H9 (cell line): ENCODE results near the gene MARS1. TPM values are rescaled to one million over a fixed set of nuclear protein-coding genes. Genes with fewer than 3 reads are reported as not detected.

Experiments used
- DNase-seq: peaks from one replicate; pipeline ENCODE4 v3.0.0-alpha.2; 2017
- H2AFZ ChIP-seq: one replicate; pipeline ENCODE4 v1.6.1; 2013; ENCODE audit warnings: mild to moderate bottlenecking, low read length, control low read depth, moderate library complexity
- H2AK5ac ChIP-seq: 2 replicates; pipeline ENCODE4 v1.6.1; 2013; ENCODE audit warnings: low read length, control low read depth, mixed read lengths; ENCODE audit not compliant: insufficient read length
- H2BK120ac ChIP-seq: one replicate; pipeline ENCODE4 v1.6.1; 2013; ENCODE audit warnings: low read depth, mild to moderate bottlenecking, low read length, control low read depth, inconsistent platforms; ENCODE audit not compliant: poor library complexity, severe bottlenecking
- H2BK12ac ChIP-seq: 2 replicates; pipeline ENCODE4 v1.6.1; 2013; ENCODE audit warnings: low read length, control low read depth, mixed read lengths, low read depth; ENCODE audit not compliant: insufficient read length
- H2BK15ac ChIP-seq: 2 replicates; pipeline ENCODE4 v1.6.1; 2013; ENCODE audit warnings: low read depth, low read length, control low read depth
- H2BK20ac ChIP-seq: one replicate; pipeline ENCODE4 v1.6.1; 2013; ENCODE audit warnings: low read depth, mild to moderate bottlenecking, low read length, control low read depth, inconsistent platforms; ENCODE audit not compliant: poor library complexity, severe bottlenecking
- H2BK5ac ChIP-seq: 2 replicates; pipeline ENCODE4 v1.6.1; 2013; ENCODE audit warnings: low read length, control low read depth, mixed read lengths; ENCODE audit not compliant: insufficient read length
- H3K14ac ChIP-seq: 2 replicates; pipeline ENCODE4 v1.6.1; 2013; ENCODE audit warnings: low read length, control low read depth; ENCODE audit not compliant: insufficient read depth
- H3K18ac ChIP-seq: 2 replicates; pipeline ENCODE4 v1.6.1; 2013; ENCODE audit warnings: low read depth, mild to moderate bottlenecking, mixed read lengths, low read length, control low read depth; ENCODE audit not compliant: insufficient read length
- H3K23ac ChIP-seq: 2 replicates; pipeline ENCODE4 v1.6.1; 2013; ENCODE audit warnings: low read length, control low read depth, mixed read lengths, low read depth; ENCODE audit not compliant: insufficient read length
- H3K23me2 ChIP-seq: 2 replicates; pipeline ENCODE4 v1.6.1; 2013; ENCODE audit warnings: low read depth, mild to moderate bottlenecking, mixed read lengths, low read length, control low read depth; ENCODE audit not compliant: insufficient read length, poor library complexity, severe bottlenecking
- H3K27ac ChIP-seq: 2 replicates; pipeline ENCODE4 v1.5.1; 2013; ENCODE audit warnings: low read length, control low read depth, mixed read lengths, low read depth; ENCODE audit not compliant: insufficient read length
- H3K27me3 ChIP-seq: 2 replicates; pipeline ENCODE4 v1.6.1; 2013; ENCODE audit warnings: low read length, control low read depth, inconsistent platforms; ENCODE audit not compliant: insufficient read depth
- H3K4ac ChIP-seq: 2 replicates; pipeline ENCODE4 v1.6.1; 2013; ENCODE audit warnings: low read depth, mild to moderate bottlenecking, control low read depth, inconsistent platforms, low read length, moderate library complexity
- H3K4me1 ChIP-seq: 2 replicates; pipeline ENCODE4 v1.6.1; 2013; ENCODE audit warnings: low read length, control low read depth, inconsistent platforms; ENCODE audit not compliant: insufficient read depth
- H3K4me2 ChIP-seq: 2 replicates; pipeline ENCODE4 v1.6.1; 2013; ENCODE audit warnings: low read length, control low read depth, mixed read lengths; ENCODE audit not compliant: insufficient read length, insufficient read depth
- H3K56ac ChIP-seq: 2 replicates; pipeline ENCODE4 v1.6.1; 2013; ENCODE audit warnings: low read depth, mild to moderate bottlenecking, mixed read lengths, low read length, control low read depth; ENCODE audit not compliant: insufficient read length
- H3K79me1 ChIP-seq: 2 replicates; pipeline ENCODE4 v1.6.1; 2013; ENCODE audit warnings: low read depth, mild to moderate bottlenecking, moderate library complexity, low read length, control low read depth, inconsistent platforms; ENCODE audit not compliant: insufficient read depth, poor library complexity, severe bottlenecking
- H3K79me2 ChIP-seq: 2 replicates; pipeline ENCODE4 v1.6.1; 2013; ENCODE audit warnings: low read length, control low read depth, inconsistent platforms; ENCODE audit not compliant: insufficient read depth
- H3K9ac ChIP-seq: 2 replicates; pipeline ENCODE4 v1.6.1; 2013; ENCODE audit warnings: low read length, control low read depth, mixed read lengths; ENCODE audit not compliant: insufficient read length; ENCODE audit errors: extremely low read depth
- H3K9me3 ChIP-seq: one replicate; pipeline ENCODE4 v1.6.1; 2013; ENCODE audit warnings: low read depth, low read length, inconsistent platforms; ENCODE audit not compliant: control insufficient read depth
- H3T11ph ChIP-seq: one replicate; pipeline ENCODE4 v1.6.1; 2013; ENCODE audit warnings: mild to moderate bottlenecking, low read length, control low read depth, inconsistent platforms
- H4K20me1 ChIP-seq: one replicate; pipeline ENCODE4 v1.6.1; 2013; ENCODE audit not compliant: control insufficient read depth, insufficient read length, insufficient read depth
- H4K5ac ChIP-seq: 2 replicates; pipeline ENCODE4 v1.6.1; 2013; ENCODE audit warnings: low read depth, mild to moderate bottlenecking, mixed read lengths, low read length, control low read depth; ENCODE audit not compliant: insufficient read length
- H4K8ac ChIP-seq: replicated peaks from 2 replicates; pipeline ENCODE4 v1.6.1; 2013; ENCODE audit warnings: low read length, control low read depth, mixed read lengths, low read depth; ENCODE audit not compliant: insufficient read length
- H4K91ac ChIP-seq: 2 replicates; pipeline ENCODE4 v1.6.1; 2013; ENCODE audit warnings: low read depth, mild to moderate bottlenecking, moderate library complexity, mixed read lengths, low read length, control low read depth; ENCODE audit not compliant: insufficient read length
- H3K27ac Mint-ChIP-seq, 3 experiments: 2 replicates in 2 of 3; 3 replicates in 1 of 3; pipeline ENCODE4 v1.8.0; 2020 to 2021; ENCODE audit warnings: mixed read lengths in 3 of 3, mild to moderate bottlenecking in 1 of 3, moderate library complexity in 1 of 3
- H3K27me3 Mint-ChIP-seq: 2 replicates; pipeline ENCODE4 v1.8.0; 2021; ENCODE audit warnings: low read depth, mild to moderate bottlenecking, moderate library complexity, mixed read lengths
- H3K36me3 Mint-ChIP-seq, 3 experiments: 2 replicates in 2 of 3; 3 replicates in 1 of 3; pipeline ENCODE4 v1.8.0; 2020 to 2021; ENCODE audit warnings: low read depth in 3 of 3, mixed read lengths in 3 of 3; ENCODE audit not compliant: insufficient read depth in 1 of 3
- H3K4me1 Mint-ChIP-seq, 2 experiments: 2 replicates each; pipeline ENCODE4 v1.8.0; 2020; ENCODE audit warnings: mixed read lengths in 2 of 2
- H3K4me3 Mint-ChIP-seq, 2 experiments: 2 replicates in 1 of 2; 3 replicates in 1 of 2; pipeline ENCODE4 v1.8.0; 2020 to 2021; ENCODE audit warnings: mild to moderate bottlenecking in 2 of 2, mixed read lengths in 2 of 2, moderate library complexity in 1 of 2
- H3K9me3 Mint-ChIP-seq, 2 experiments: 2 replicates in 1 of 2; 3 replicates in 1 of 2; pipeline ENCODE4 v1.8.0; 2020; ENCODE audit warnings: mild to moderate bottlenecking in 2 of 2, mixed read lengths in 2 of 2, moderate library complexity in 1 of 2
- WGBS: extraction: QIAGEN DNeasy Blood & Tissue Kit; methylation state at CpG from one replicate; pipeline ENCODE4 v1.1.7; 2013; ENCODE audit warnings: missing lambda C conversion rate, low lambda C conversion rate, mixed read lengths; ENCODE audit not compliant: insufficient read length; ENCODE audit errors: extremely low coverage; 5-methylcytosine and 5-hydroxymethylcytosine counted together
- total RNA-seq: library from RNA; stranded (reverse); gene quantifications from 2 replicates; pipeline ENCODE4 v1.2.1, GENCODE V29; 2021
- TF ChIP-seq, protein P1 (sequence below): fragments of 200-600 bp; sonication (generic); conservative IDR thresholded peaks from 3 replicates; pipeline ENCODE4 v1.8.0; 2021; ENCODE audit warnings: antibody characterized with exemption, mild to moderate bottlenecking

Gene MARS1
- total RNA-seq, 1 experiment from 2014 or later = 368 TPM

DNA sequence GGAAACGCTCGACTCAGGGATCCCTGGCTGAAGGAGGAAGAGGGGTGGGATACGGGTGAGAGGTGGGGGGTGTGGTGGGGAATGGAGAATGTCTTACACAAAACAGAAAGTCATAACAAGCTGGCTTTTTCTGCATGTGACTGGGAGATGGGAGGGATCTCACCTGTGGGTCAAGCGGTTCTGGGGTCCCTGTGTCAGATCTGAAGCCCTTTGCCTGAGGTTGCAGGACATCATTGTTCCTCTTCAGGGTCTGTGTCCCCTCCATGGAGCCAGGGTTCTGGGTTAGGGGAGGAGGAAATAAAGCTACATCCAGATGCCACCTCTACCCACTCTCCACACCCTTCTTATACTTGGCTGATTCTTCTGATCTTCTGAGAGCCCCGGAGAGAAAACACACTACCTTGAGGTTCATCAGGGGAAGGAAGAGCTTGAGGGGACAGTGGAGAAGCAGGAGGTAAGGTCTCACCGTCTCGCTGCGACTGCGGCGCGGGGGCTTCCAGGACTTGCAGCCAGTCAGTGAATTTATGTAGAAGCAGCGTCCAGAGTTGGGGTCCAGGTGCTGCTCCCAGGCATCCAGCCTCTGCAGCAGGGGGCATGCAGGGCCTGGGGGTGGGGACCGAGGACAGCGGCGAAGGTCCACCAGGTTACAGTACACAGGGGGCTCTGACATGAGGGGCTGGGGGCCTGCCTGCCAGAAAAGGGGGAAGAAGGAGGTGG lies 10.7 kb upstream of the MARS1 start:
- no peak overlapping the region for H3K4me2 ChIP-seq
- no peak overlapping the region for H2AK5ac ChIP-seq
- peaks cover 79% of the 10 kb centered on the region for H3K27me3 Mint-ChIP-seq
- H2BK12ac ChIP-seq = no peak overlapping the region
- peaks cover 3% of the 10 kb centered on the region for H4K20me1 ChIP-seq
- H3K9ac ChIP-seq = no peak overlapping the region
- no peak overlapping the region for H2BK20ac ChIP-seq
- H3K27ac ChIP-seq = no peak overlapping the region
- H3K18ac ChIP-seq = no peak overlapping the region
- H3K56ac ChIP-seq = no peak overlapping the region
- H3K4me1 ChIP-seq = peaks cover 3% of the 10 kb centered on the region; the same call in 1 of the 2 replicates
- no peak overlapping the region for H3K4ac ChIP-seq
- H3T11ph ChIP-seq = no peak overlapping the region
- no peaks in the 10 kb centered on the region for H3K9me3 Mint-ChIP-seq
- peaks cover 15% of the 10 kb centered on the region for H3K23me2 ChIP-seq
- peaks cover 26 to 27% of the 10 kb centered on the region in 2 experiments for H3K4me1 Mint-ChIP-seq
- no peak overlapping the region for H4K8ac ChIP-seq
- no peaks in the 10 kb centered on the region; a peak in 2 of 7 replicates for H3K36me3 Mint-ChIP-seq
- H3K79me1 ChIP-seq = no peaks in the 10 kb centered on the region
- H2AFZ ChIP-seq = no peak overlapping the region
- no peak overlapping the region; the same call in 1 of the 2 replicates for H3K14ac ChIP-seq
- H3K9me3 ChIP-seq = no peaks in the 10 kb centered on the region
- no peak overlapping the region for H4K5ac ChIP-seq
- H3K27ac Mint-ChIP-seq = no peak overlapping the region
- no CpG with 5 or more reads among the region's 15 CpGs for WGBS
- H3K79me2 ChIP-seq = no peaks in the 10 kb centered on the region
- peak overlapping the region in 1 of 2 experiments; percentile 80; a peak in 1 of 5 replicates for H3K4me3 Mint-ChIP-seq
- DNase-seq = no peak
- TF ChIP-seq, protein P1, sequence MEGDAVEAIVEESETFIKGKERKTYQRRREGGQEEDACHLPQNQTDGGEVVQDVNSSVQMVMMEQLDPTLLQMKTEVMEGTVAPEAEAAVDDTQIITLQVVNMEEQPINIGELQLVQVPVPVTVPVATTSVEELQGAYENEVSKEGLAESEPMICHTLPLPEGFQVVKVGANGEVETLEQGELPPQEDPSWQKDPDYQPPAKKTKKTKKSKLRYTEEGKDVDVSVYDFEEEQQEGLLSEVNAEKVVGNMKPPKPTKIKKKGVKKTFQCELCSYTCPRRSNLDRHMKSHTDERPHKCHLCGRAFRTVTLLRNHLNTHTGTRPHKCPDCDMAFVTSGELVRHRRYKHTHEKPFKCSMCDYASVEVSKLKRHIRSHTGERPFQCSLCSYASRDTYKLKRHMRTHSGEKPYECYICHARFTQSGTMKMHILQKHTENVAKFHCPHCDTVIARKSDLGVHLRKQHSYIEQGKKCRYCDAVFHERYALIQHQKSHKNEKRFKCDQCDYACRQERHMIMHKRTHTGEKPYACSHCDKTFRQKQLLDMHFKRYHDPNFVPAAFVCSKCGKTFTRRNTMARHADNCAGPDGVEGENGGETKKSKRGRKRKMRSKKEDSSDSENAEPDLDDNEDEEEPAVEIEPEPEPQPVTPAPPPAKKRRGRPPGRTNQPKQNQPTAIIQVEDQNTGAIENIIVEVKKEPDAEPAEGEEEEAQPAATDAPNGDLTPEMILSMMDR = no peak
- peaks cover 37% of the 10 kb centered on the region for H3K27me3 ChIP-seq
- H2BK120ac ChIP-seq = no peak overlapping the region
- H2BK15ac ChIP-seq = no peak overlapping the region
- no peak overlapping the region for H4K91ac ChIP-seq
- no peak overlapping the region for H2BK5ac ChIP-seq
- no peak overlapping the region for H3K23ac ChIP-seq
